Endothelial cell (in vitro differentiated cells): ENCODE results near the gene STON1. TPM values are rescaled to one million over a fixed set of nuclear protein-coding genes. Genes with fewer than 3 reads are reported as not detected.

Source experiments
- DNase-seq: peaks from one replicate; pipeline ENCODE4 v3.0.0; 2021; ENCODE audit warnings: low spot score
- H3K27ac Mint-ChIP-seq: one replicate; pipeline ENCODE4 v1.8.0; 2021; ENCODE audit warnings: mixed read lengths, inconsistent platforms; ENCODE audit not compliant: unreplicated experiment
- H3K27me3 Mint-ChIP-seq: one replicate; pipeline ENCODE4 v1.8.0; 2021; ENCODE audit warnings: mild to moderate bottlenecking, moderate library complexity, mixed read lengths, inconsistent platforms; ENCODE audit not compliant: unreplicated experiment
- H3K36me3 Mint-ChIP-seq: one replicate; pipeline ENCODE4 v1.8.0; 2021; ENCODE audit warnings: mild to moderate bottlenecking, low read depth, mixed read lengths, inconsistent platforms; ENCODE audit not compliant: unreplicated experiment
- H3K4me1 Mint-ChIP-seq: one replicate; pipeline ENCODE4 v1.8.0; 2021; ENCODE audit warnings: mild to moderate bottlenecking, mixed read lengths, inconsistent platforms; ENCODE audit not compliant: unreplicated experiment
- H3K4me3 Mint-ChIP-seq: one replicate; pipeline ENCODE4 v1.8.0; 2021; ENCODE audit warnings: mild to moderate bottlenecking, mixed read lengths, inconsistent platforms; ENCODE audit not compliant: unreplicated experiment
- H3K9me3 Mint-ChIP-seq: one replicate; pipeline ENCODE4 v1.8.0; 2021; ENCODE audit warnings: mixed read lengths, inconsistent platforms; ENCODE audit not compliant: unreplicated experiment
- long read RNA-seq: library from polyadenylated mRNA; unstranded; transcript quantifications from one replicate; pipeline ENCODE4 v2.0.0, GENCODE V29; 2020; ENCODE audit not compliant: unreplicated experiment
- total RNA-seq: library from RNA; stranded (reverse); fragmentation: NEBNext Ultra II Directional; extraction: Animal tissue kit (Norgen Biotek cat#: 25700); gene quantifications from one replicate; pipeline ENCODE4 v1.2.1, GENCODE V29; 2021; ENCODE audit not compliant: unreplicated experiment
- TF ChIP-seq, protein P1 (sequence below): fragments of 200-600 bp; sonication (generic); IDR thresholded peaks from one replicate; pipeline ENCODE4 v1.5.0; 2021; ENCODE audit warnings: antibody characterized with exemption; ENCODE audit not compliant: unreplicated experiment

STON1 gene, protein sequence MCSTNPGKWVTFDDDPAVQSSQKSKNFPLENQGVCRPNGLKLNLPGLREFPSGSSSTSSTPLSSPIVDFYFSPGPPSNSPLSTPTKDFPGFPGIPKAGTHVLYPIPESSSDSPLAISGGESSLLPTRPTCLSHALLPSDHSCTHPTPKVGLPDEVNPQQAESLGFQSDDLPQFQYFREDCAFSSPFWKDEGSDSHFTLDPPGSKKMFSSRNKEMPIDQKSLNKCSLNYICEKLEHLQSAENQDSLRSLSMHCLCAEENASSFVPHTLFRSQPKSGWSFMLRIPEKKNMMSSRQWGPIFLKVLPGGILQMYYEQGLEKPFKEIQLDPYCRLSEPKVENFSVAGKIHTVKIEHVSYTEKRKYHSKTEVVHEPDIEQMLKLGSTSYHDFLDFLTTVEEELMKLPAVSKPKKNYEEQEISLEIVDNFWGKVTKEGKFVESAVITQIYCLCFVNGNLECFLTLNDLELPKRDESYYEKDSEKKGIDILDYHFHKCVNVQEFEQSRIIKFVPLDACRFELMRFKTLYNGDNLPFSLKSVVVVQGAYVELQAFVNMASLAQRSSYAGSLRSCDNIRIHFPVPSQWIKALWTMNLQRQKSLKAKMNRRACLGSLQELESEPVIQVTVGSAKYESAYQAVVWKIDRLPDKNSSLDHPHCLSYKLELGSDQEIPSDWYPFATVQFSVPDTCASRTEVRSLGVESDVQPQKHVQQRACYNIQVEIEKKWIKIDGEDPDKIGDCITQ
- total RNA-seq: 3.1 TPM
- long read RNA-seq, partial matches to known transcripts: 1 of 1 reads
- long read RNA-seq, other reads (novel, unspliced or antisense): 0 of 1 reads

DNA sequence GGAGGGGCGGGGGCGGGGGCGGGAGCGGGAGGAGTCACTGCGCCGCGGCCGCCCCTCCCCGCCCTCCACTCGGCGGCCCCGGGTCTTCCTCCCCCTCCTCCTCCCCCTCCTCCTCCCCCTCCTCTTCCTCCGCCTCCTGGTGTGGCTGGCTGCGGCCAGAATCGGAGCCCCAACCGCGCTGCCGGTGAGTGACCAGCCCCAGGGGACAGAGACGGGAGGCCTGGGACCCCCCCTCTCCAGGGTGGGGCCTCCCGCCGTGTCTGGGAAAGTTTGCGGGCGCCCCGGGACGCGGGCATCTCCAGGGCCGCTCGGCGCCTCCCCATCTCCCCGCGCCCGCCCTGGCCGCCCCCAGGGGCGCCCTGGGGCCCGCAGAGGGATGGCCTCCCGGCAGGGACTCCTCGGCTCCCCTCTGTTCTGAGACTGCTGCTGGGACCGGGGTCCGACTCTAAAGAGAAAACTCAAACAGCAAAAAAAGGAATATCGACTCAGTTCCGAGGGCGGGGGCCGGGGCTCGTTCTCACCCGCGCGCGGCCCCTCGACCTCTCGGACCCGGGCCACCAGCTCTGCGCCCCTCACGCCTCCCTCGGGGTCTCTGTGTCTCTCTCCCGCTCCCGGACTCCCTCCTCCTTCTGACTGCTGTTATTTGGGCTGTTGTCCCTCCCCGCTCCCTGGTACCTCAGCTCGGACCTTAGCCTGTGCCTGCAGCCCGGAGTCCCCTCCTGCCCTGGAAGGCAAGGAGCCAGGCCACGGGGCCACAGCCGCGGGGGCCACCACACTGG, at the start of gene STON1:
Gene STON1 (plus strand): TSS at position 122 of the 779 bp plus-strand sequence. CDS start 50,480 bp downstream, outside the sequence.
- TF ChIP-seq, protein P1, sequence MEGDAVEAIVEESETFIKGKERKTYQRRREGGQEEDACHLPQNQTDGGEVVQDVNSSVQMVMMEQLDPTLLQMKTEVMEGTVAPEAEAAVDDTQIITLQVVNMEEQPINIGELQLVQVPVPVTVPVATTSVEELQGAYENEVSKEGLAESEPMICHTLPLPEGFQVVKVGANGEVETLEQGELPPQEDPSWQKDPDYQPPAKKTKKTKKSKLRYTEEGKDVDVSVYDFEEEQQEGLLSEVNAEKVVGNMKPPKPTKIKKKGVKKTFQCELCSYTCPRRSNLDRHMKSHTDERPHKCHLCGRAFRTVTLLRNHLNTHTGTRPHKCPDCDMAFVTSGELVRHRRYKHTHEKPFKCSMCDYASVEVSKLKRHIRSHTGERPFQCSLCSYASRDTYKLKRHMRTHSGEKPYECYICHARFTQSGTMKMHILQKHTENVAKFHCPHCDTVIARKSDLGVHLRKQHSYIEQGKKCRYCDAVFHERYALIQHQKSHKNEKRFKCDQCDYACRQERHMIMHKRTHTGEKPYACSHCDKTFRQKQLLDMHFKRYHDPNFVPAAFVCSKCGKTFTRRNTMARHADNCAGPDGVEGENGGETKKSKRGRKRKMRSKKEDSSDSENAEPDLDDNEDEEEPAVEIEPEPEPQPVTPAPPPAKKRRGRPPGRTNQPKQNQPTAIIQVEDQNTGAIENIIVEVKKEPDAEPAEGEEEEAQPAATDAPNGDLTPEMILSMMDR: no peak
- Mint-ChIP-seq H3K27ac (peak within 1 kb of the TSS; percentile 38), H3K27me3 (peaks cover 8% of the 10 kb centered on the region), H3K36me3 (no peaks in the 10 kb centered on the region), H3K4me1 (peaks cover 8% of the 10 kb centered on the region), H3K9me3 (no peaks in the 10 kb centered on the region), H3K4me3 (peak within 1 kb of the TSS; percentile 91)
- DNase-seq: peak; percentile 16

DNA sequence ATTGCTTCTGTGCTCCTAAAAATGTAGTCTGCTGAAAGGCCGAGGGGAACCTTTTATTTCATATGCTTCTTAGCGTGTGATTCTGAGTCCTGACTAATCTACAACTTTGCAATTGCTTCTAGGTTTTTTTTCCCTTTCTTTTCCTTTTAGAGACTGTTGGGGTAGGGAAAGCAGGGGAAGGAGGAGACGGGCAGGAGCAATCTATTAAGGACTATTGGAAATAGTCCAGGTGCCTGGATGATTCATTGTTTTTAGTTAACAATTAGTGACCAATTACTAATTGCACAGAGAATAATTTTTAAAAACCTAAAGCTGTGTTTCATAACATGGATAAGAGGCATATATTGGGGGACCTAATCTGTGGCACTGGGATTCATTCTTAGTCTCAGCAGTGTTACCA, 49.4 kb upstream of the STON1 start:
- Mint-ChIP-seq H3K36me3 (no peaks in the 10 kb centered on the region), H3K9me3 (no peaks in the 10 kb centered on the region), H3K4me3 (no peak overlapping the region), H3K27me3 (peaks cover 3% of the 10 kb centered on the region), H3K27ac (no peak overlapping the region), H3K4me1 (no peaks in the 10 kb centered on the region)
- TF ChIP-seq, protein P1: no peak
- no peak for DNase-seq

DNA sequence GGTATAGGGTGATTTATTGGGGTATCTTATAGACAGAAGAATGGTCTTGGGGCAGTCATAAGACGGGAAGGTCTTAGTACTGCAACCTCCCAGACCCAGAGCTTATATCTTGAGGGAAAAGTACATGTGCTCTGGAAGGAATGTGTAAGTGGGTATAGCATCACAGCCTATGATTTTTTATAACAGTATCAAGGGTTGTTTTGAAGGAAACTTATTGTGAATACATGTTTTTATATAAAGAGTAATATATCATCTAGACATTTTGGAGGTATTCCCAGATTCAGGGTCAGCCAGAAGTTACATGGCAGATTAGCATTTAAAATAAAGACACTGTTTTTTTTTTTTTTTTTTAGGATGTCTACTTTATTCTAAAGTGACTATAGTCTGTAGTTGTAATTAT, 47.6 kb upstream of the STON1 start:
- DNase-seq: no peak
- Mint-ChIP-seq H3K27ac (no peak overlapping the region), H3K4me1 (no peaks in the 10 kb centered on the region), H3K9me3 (no peaks in the 10 kb centered on the region), H3K36me3 (no peaks in the 10 kb centered on the region), H3K27me3 (peaks cover 3% of the 10 kb centered on the region), H3K4me3 (no peak overlapping the region)
- TF ChIP-seq, protein P1: no peak

DNA sequence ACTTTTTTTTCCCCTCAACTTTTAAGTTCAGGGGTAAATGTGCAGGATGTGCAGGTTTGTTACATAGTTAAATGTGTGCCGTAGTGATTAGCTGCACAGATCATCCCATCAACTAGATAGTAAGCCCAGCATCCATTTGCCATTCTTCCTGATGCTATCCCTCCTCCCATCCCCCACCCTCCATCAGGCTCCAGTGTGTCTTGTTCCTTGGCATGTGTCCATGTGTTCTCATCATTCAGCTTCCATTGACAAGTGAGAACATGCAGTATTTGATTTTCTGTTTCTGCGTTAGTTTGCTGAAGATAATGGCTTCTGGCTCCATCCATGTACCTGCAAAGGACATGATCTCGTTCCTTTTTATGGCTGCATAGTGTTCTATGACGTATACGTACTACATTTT, 47.2 kb upstream of the STON1 start:
- no peaks in the 10 kb centered on the region for H3K4me1 Mint-ChIP-seq
- DNase-seq: no peak
- no peak overlapping the region for H3K27ac Mint-ChIP-seq
- H3K9me3 Mint-ChIP-seq: no peaks in the 10 kb centered on the region
- peaks cover 3% of the 10 kb centered on the region for H3K27me3 Mint-ChIP-seq
- TF ChIP-seq, protein P1: no peak
- H3K36me3 Mint-ChIP-seq: no peaks in the 10 kb centered on the region
- H3K4me3 Mint-ChIP-seq: no peak overlapping the region
